H9 (cell line): ENCODE results near the gene TMEM164. TPM values are rescaled to one million over a fixed set of nuclear protein-coding genes. Genes with fewer than 3 reads are reported as not detected.

ENCODE experiments used
- DNase-seq: peaks from one replicate; pipeline ENCODE4 v3.0.0-alpha.2; 2017
- H2AFZ ChIP-seq: one replicate; pipeline ENCODE4 v1.6.1; 2013; ENCODE audit warnings: mild to moderate bottlenecking, low read length, control low read depth, moderate library complexity
- H2AK5ac ChIP-seq: 2 replicates; pipeline ENCODE4 v1.6.1; 2013; ENCODE audit warnings: low read length, control low read depth, mixed read lengths; ENCODE audit not compliant: insufficient read length
- H2BK120ac ChIP-seq: one replicate; pipeline ENCODE4 v1.6.1; 2013; ENCODE audit warnings: low read depth, mild to moderate bottlenecking, low read length, control low read depth, inconsistent platforms; ENCODE audit not compliant: poor library complexity, severe bottlenecking
- H2BK12ac ChIP-seq: 2 replicates; pipeline ENCODE4 v1.6.1; 2013; ENCODE audit warnings: low read length, control low read depth, mixed read lengths, low read depth; ENCODE audit not compliant: insufficient read length
- H2BK15ac ChIP-seq: 2 replicates; pipeline ENCODE4 v1.6.1; 2013; ENCODE audit warnings: low read depth, low read length, control low read depth
- H2BK20ac ChIP-seq: one replicate; pipeline ENCODE4 v1.6.1; 2013; ENCODE audit warnings: low read depth, mild to moderate bottlenecking, low read length, control low read depth, inconsistent platforms; ENCODE audit not compliant: poor library complexity, severe bottlenecking
- H2BK5ac ChIP-seq: 2 replicates; pipeline ENCODE4 v1.6.1; 2013; ENCODE audit warnings: low read length, control low read depth, mixed read lengths; ENCODE audit not compliant: insufficient read length
- H3K14ac ChIP-seq: 2 replicates; pipeline ENCODE4 v1.6.1; 2013; ENCODE audit warnings: low read length, control low read depth; ENCODE audit not compliant: insufficient read depth
- H3K18ac ChIP-seq: 2 replicates; pipeline ENCODE4 v1.6.1; 2013; ENCODE audit warnings: low read depth, mild to moderate bottlenecking, mixed read lengths, low read length, control low read depth; ENCODE audit not compliant: insufficient read length
- H3K23ac ChIP-seq: 2 replicates; pipeline ENCODE4 v1.6.1; 2013; ENCODE audit warnings: low read length, control low read depth, mixed read lengths, low read depth; ENCODE audit not compliant: insufficient read length
- H3K23me2 ChIP-seq: 2 replicates; pipeline ENCODE4 v1.6.1; 2013; ENCODE audit warnings: low read depth, mild to moderate bottlenecking, mixed read lengths, low read length, control low read depth; ENCODE audit not compliant: insufficient read length, poor library complexity, severe bottlenecking
- H3K27ac ChIP-seq: 2 replicates; pipeline ENCODE4 v1.5.1; 2013; ENCODE audit warnings: low read length, control low read depth, mixed read lengths, low read depth; ENCODE audit not compliant: insufficient read length
- H3K27me3 ChIP-seq: 2 replicates; pipeline ENCODE4 v1.6.1; 2013; ENCODE audit warnings: low read length, control low read depth, inconsistent platforms; ENCODE audit not compliant: insufficient read depth
- H3K4ac ChIP-seq: 2 replicates; pipeline ENCODE4 v1.6.1; 2013; ENCODE audit warnings: low read depth, mild to moderate bottlenecking, control low read depth, inconsistent platforms, low read length, moderate library complexity
- H3K4me1 ChIP-seq: 2 replicates; pipeline ENCODE4 v1.6.1; 2013; ENCODE audit warnings: low read length, control low read depth, inconsistent platforms; ENCODE audit not compliant: insufficient read depth
- H3K4me2 ChIP-seq: 2 replicates; pipeline ENCODE4 v1.6.1; 2013; ENCODE audit warnings: low read length, control low read depth, mixed read lengths; ENCODE audit not compliant: insufficient read length, insufficient read depth
- H3K56ac ChIP-seq: 2 replicates; pipeline ENCODE4 v1.6.1; 2013; ENCODE audit warnings: low read depth, mild to moderate bottlenecking, mixed read lengths, low read length, control low read depth; ENCODE audit not compliant: insufficient read length
- H3K79me1 ChIP-seq: 2 replicates; pipeline ENCODE4 v1.6.1; 2013; ENCODE audit warnings: low read depth, mild to moderate bottlenecking, moderate library complexity, low read length, control low read depth, inconsistent platforms; ENCODE audit not compliant: insufficient read depth, poor library complexity, severe bottlenecking
- H3K79me2 ChIP-seq: 2 replicates; pipeline ENCODE4 v1.6.1; 2013; ENCODE audit warnings: low read length, control low read depth, inconsistent platforms; ENCODE audit not compliant: insufficient read depth
- H3K9ac ChIP-seq: 2 replicates; pipeline ENCODE4 v1.6.1; 2013; ENCODE audit warnings: low read length, control low read depth, mixed read lengths; ENCODE audit not compliant: insufficient read length; ENCODE audit errors: extremely low read depth
- H3K9me3 ChIP-seq: one replicate; pipeline ENCODE4 v1.6.1; 2013; ENCODE audit warnings: low read depth, low read length, inconsistent platforms; ENCODE audit not compliant: control insufficient read depth
- H3T11ph ChIP-seq: one replicate; pipeline ENCODE4 v1.6.1; 2013; ENCODE audit warnings: mild to moderate bottlenecking, low read length, control low read depth, inconsistent platforms
- H4K20me1 ChIP-seq: one replicate; pipeline ENCODE4 v1.6.1; 2013; ENCODE audit not compliant: control insufficient read depth, insufficient read length, insufficient read depth
- H4K5ac ChIP-seq: 2 replicates; pipeline ENCODE4 v1.6.1; 2013; ENCODE audit warnings: low read depth, mild to moderate bottlenecking, mixed read lengths, low read length, control low read depth; ENCODE audit not compliant: insufficient read length
- H4K8ac ChIP-seq: replicated peaks from 2 replicates; pipeline ENCODE4 v1.6.1; 2013; ENCODE audit warnings: low read length, control low read depth, mixed read lengths, low read depth; ENCODE audit not compliant: insufficient read length
- H4K91ac ChIP-seq: 2 replicates; pipeline ENCODE4 v1.6.1; 2013; ENCODE audit warnings: low read depth, mild to moderate bottlenecking, moderate library complexity, mixed read lengths, low read length, control low read depth; ENCODE audit not compliant: insufficient read length
- H3K27ac Mint-ChIP-seq, 3 experiments: 2 replicates in 2 of 3; 3 replicates in 1 of 3; pipeline ENCODE4 v1.8.0; 2020 to 2021; ENCODE audit warnings: mixed read lengths in 3 of 3, mild to moderate bottlenecking in 1 of 3, moderate library complexity in 1 of 3
- H3K27me3 Mint-ChIP-seq: 2 replicates; pipeline ENCODE4 v1.8.0; 2021; ENCODE audit warnings: low read depth, mild to moderate bottlenecking, moderate library complexity, mixed read lengths
- H3K36me3 Mint-ChIP-seq, 3 experiments: 2 replicates in 2 of 3; 3 replicates in 1 of 3; pipeline ENCODE4 v1.8.0; 2020 to 2021; ENCODE audit warnings: low read depth in 3 of 3, mixed read lengths in 3 of 3; ENCODE audit not compliant: insufficient read depth in 1 of 3
- H3K4me1 Mint-ChIP-seq, 2 experiments: 2 replicates each; pipeline ENCODE4 v1.8.0; 2020; ENCODE audit warnings: mixed read lengths in 2 of 2
- H3K4me3 Mint-ChIP-seq, 2 experiments: 2 replicates in 1 of 2; 3 replicates in 1 of 2; pipeline ENCODE4 v1.8.0; 2020 to 2021; ENCODE audit warnings: mild to moderate bottlenecking in 2 of 2, mixed read lengths in 2 of 2, moderate library complexity in 1 of 2
- H3K9me3 Mint-ChIP-seq, 2 experiments: 2 replicates in 1 of 2; 3 replicates in 1 of 2; pipeline ENCODE4 v1.8.0; 2020; ENCODE audit warnings: mild to moderate bottlenecking in 2 of 2, mixed read lengths in 2 of 2, moderate library complexity in 1 of 2
- CTCF ChIP-seq: fragments of 200-600 bp; sonication (generic); conservative IDR thresholded peaks from 3 replicates; pipeline ENCODE4 v1.8.0; 2021; ENCODE audit warnings: antibody characterized with exemption, mild to moderate bottlenecking
- WGBS: extraction: QIAGEN DNeasy Blood & Tissue Kit; methylation state at CpG from one replicate; pipeline ENCODE4 v1.1.7; 2013; ENCODE audit warnings: missing lambda C conversion rate, low lambda C conversion rate, mixed read lengths; ENCODE audit not compliant: insufficient read length; ENCODE audit errors: extremely low coverage; 5-methylcytosine and 5-hydroxymethylcytosine counted together
- total RNA-seq: library from RNA; stranded (reverse); gene quantifications from 2 replicates; pipeline ENCODE4 v1.2.1, GENCODE V29; 2021

The TMEM164 gene
- total RNA-seq, 1 experiment from 2014 or later: 30.4 TPM

- Mint-ChIP-seq H3K27me3 (no peaks in the 10 kb centered on the region), H3K36me3 (no peaks in the 10 kb centered on the region; a peak in 3 of 7 replicates), H3K27ac (peak overlapping the region in 2 of 3 experiments; percentile 1 to 55; a peak in 2 of 7 replicates), H3K9me3 (no peaks in the 10 kb centered on the region), H3K4me1 (peaks cover 33 to 42% of the 10 kb centered on the region in 2 experiments), H3K4me3 (no peak overlapping the region)
- Histone ChIP-seq H3K56ac (no peak overlapping the region), H3K79me1 (no peaks in the 10 kb centered on the region), H4K5ac (no peak overlapping the region), H3K4ac (no peak overlapping the region), H3K23me2 (no peaks in the 10 kb centered on the region), H3K79me2 (no peaks in the 10 kb centered on the region), H3K27me3 (no peaks in the 10 kb centered on the region), H2AFZ (no peak overlapping the region), H2BK12ac (no peak overlapping the region), H3K18ac (no peak overlapping the region), H2BK20ac (no peak overlapping the region), H4K8ac (no peak overlapping the region), H2BK5ac (no peak overlapping the region), H3K4me2 (no peak overlapping the region), H4K91ac (no peak overlapping the region), H3K4me1 (peaks cover 6% of the 10 kb centered on the region; the same call in 1 of the 2 replicates), H3K9me3 (no peaks in the 10 kb centered on the region), H3K9ac (no peak overlapping the region), H2BK120ac (no peak overlapping the region), H2AK5ac (no peak overlapping the region), H4K20me1 (no peaks in the 10 kb centered on the region), H3T11ph (no peak overlapping the region), H3K23ac (no peak overlapping the region), H2BK15ac (no peak overlapping the region), H3K27ac (no peak overlapping the region), H3K14ac (no peak overlapping the region)
- no peak for TF ChIP-seq CTCF
- DNase-seq: no peak
- no CpG with 5 or more reads among the region's 3 CpGs for WGBS
These were observed 10.0 kb downstream of the TMEM164 start for GRCh38 chrX:110012818-110013485.
